GM10248 (cell line): ENCODE measurements around the gene GNG2.

Experiments
- CTCF ChIA-PET: fragments of 300-600 bp; sonication (Branson Sonifier 250); formaldehyde crosslinking; extraction: SDS; loops from one replicate; lab custom pipeline; 2021; ENCODE audit warnings: antibody characterized with exemption; lab: Yijun Ruan, JAX
- POLR2A ChIA-PET: fragments of 350-650 bp; sonication (Branson Sonifier 250); formaldehyde crosslinking; extraction: SDS; loops from one replicate; lab custom pipeline; 2020; ENCODE audit warnings: antibody characterized with exemption; lab: Yijun Ruan, JAX
- DNase-seq: peaks from one replicate; pipeline ENCODE4 v3.0.0; 2012; ENCODE audit errors: extremely low spot score
- CTCF ChIP-seq: IDR thresholded peaks from 2 replicates; pipeline ENCODE4 v1.5.1; 2012; ENCODE audit warnings: mild to moderate bottlenecking, low read depth; ENCODE audit errors: extremely low read depth, missing control alignments, control extremely low read depth

Gene GNG2

DNA sequence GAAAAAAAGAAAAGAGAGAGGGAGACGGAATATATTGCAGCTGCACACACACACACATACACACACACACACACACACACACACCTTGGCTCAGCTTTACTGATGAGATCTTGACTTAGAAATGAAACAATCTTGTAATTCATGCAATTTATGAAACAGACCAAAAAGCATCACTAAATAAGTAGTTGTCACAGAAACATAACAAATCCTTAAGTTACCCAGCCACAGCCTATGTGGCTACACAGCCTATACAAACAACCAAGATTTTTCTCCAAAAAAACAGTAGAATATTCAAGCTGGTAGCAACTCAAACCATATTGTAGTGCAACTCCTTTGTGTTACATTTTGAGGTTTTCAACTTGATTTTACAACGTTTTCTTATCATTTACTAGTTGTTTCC, 37.9 kb upstream of the GNG2 start:
- ChIA-PET POLR2A (no interaction called here), CTCF (interaction anchor here (1.3 to 1.6 kb wide), 2 partner anchors 13 to 15 kb away, joined by 3 to 6 read pairs; no protein-coding TSS in a partner anchor)
- no peak for TF ChIP-seq CTCF
- DNase-seq = no peak

- ChIA-PET POLR2A (no interaction called here), CTCF (interaction anchor here (1.6 kb wide), 1 partner anchor 16 kb away, joined by 6 read pairs; no protein-coding TSS in a partner anchor)
- TF ChIP-seq CTCF = no peak
- DNase-seq = no peak
Observed at GRCh38 chr14:51823706-51824105, 36.7 kb upstream of the GNG2 start.

DNA sequence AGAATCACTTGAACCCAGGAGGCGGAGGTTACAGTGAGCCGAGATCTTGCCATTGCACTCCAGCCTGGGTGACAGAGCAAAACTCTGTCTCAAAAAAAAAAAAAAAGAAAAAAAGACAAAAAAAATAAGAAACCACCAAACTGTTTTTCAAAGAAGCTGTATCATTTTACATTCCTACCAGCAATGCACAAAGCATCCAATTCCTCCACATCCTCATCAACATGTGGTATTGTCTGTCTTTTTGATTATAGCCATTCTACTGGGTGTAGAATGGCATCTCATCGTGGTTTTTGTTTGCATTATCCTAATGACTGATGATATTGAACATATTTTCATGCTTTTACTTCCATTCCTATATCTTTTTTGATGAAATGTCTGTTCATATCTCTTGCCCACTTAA, 36.2 kb upstream of the GNG2 start:
- no peak for TF ChIP-seq CTCF
- no peak for DNase-seq
- POLR2A ChIA-PET = no interaction called here
- CTCF ChIA-PET = no interaction called here

GRCh38 chr14:51825926-51826325, 34.5 kb upstream of the GNG2 start:
- no peak for TF ChIP-seq CTCF
- ChIA-PET CTCF (no interaction called here), POLR2A (no interaction called here)
- no peak for DNase-seq

DNA sequence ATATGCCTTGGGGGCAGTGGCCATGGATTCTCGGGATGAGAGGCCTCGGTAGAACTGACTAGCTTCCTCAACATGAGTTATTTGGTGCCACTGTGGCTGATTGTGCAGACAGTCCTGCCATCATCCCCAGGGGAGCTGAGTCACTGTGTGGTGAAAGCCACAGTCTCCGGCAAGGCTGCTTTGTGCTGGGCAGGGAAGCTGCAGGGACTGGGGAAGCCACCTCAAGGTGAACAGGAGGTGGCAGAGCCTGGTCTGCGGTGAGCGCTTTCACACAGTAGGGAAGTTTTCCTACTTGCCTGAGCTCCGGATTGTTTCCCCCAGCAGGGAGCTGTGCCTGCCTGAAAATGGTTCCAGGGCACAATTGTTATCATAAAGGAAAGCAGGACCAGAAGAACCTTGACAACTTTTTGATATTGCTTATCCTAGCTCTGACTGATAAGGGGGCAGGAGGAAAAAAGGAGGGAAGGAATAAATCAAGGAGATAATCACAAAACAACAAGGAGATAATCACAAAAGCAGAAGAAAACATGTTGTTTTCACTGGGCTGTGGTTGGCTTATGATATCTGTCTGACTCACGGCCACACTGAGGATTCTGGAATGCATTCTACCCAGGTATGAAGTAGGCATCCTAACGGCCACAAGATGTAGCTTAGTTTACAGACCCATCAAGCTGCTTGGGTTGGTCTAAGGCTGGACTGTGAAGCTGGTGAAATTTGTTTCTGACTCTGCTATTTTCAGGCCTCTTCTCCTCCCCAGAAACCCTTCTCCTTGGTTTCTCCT, 32.2 kb upstream of the GNG2 start:
- TF ChIP-seq CTCF = no peak
- DNase-seq = peak; percentile 34
- ChIA-PET CTCF (interaction anchor here (0.7 to 3.4 kb wide), 8 partner anchors 12 to 243 kb away, joined by 3 to 14 read pairs (median 3); partner anchors contain the start of gene GNG2), POLR2A (interaction anchor here (0.5 kb wide), 1 partner anchor 1012 kb away, joined by 3 read pairs; no protein-coding TSS in a partner anchor)

DNA sequence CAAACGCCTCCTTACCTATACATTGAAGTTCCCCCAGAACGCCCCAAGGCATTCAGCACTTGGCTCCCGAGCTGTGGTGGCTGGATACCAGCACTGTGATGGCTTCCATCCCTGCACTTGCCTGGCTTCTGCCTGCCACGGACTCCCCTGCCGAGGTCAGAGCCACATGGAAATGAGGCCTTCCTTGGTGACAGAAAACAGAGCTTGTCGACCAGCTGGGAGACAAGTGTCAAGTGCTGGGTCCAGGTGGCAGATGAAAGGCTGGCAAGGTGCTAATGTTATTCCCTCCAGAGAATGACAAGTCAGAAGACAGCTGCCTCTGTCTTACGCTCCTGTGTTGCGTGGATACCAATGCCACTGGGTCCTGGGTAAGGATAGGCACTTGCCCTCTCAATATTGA, 26.2 kb upstream of the GNG2 start:
- ChIA-PET POLR2A (no interaction called here), CTCF (interaction anchor here (1.1 kb wide), 1 partner anchor 145 kb away, joined by 3 read pairs; no protein-coding TSS in a partner anchor)
- no peak for TF ChIP-seq CTCF
- no peak for DNase-seq
